ENCODE measurements around the gene OSBPL6.

DNA sequence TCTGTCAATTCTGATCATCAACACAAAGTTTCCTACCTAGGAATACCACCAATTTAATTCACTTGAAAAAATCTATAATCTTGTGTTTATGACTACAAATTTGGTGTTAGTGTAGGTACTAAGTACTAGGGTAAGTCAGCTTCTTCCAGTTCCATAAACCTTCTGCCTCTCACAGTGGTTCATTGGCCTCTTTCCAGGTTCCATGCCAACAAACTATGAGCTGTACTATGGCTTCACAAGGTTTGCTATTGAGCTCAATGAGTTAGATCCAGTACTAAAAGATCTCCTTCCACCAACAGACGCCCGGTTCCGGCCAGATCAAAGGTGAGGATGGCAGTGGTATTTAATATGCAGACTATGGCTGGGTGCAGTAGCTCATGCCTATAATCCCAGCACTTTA, 197.9 kb downstream of the OSBPL6 start:
- TF ChIP-seq, protein P1, sequence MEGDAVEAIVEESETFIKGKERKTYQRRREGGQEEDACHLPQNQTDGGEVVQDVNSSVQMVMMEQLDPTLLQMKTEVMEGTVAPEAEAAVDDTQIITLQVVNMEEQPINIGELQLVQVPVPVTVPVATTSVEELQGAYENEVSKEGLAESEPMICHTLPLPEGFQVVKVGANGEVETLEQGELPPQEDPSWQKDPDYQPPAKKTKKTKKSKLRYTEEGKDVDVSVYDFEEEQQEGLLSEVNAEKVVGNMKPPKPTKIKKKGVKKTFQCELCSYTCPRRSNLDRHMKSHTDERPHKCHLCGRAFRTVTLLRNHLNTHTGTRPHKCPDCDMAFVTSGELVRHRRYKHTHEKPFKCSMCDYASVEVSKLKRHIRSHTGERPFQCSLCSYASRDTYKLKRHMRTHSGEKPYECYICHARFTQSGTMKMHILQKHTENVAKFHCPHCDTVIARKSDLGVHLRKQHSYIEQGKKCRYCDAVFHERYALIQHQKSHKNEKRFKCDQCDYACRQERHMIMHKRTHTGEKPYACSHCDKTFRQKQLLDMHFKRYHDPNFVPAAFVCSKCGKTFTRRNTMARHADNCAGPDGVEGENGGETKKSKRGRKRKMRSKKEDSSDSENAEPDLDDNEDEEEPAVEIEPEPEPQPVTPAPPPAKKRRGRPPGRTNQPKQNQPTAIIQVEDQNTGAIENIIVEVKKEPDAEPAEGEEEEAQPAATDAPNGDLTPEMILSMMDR (IDR thresholded peaks at IDR 0.05): no peak
- no peak for TF ChIP-seq EZH2phosphoT487 (IDR thresholded peaks at IDR 0.05)

Data from neural progenitor cell (in vitro differentiated cells).